WTC11 (cell line): Measurements from ENCODE around the gene MCF2L. TPM values are rescaled to one million over a fixed set of nuclear protein-coding genes. Genes with fewer than 3 reads are reported as not detected.

Experiments used
- ATAC-seq: fragments of 200-7000 bp; cut with Tn5 transposase; 2 replicates; pipeline ENCODE4 v1.10.0; 2021; ENCODE audit warnings: mild to moderate bottlenecking, moderate library complexity
- CTCF ChIA-PET: fragments of 300-600 bp; sonication (Branson Sonifier 250); formaldehyde crosslinking; loops from one replicate; lab custom pipeline; 2021; ENCODE audit warnings: antibody characterized with exemption; lab: Charles Lee
- POLR2A ChIA-PET: fragments of 350-600 bp; sonication (Branson Sonifier 250); formaldehyde crosslinking; loops from one replicate; lab custom pipeline; 2021; ENCODE audit warnings: antibody characterized with exemption; lab: Charles Lee
- DNase-seq: peaks from one replicate; pipeline ENCODE4 v3.0.0; 2021; ENCODE audit warnings: low spot score
- H3K27ac Mint-ChIP-seq: 2 replicates; pipeline ENCODE4 v1.8.0; 2021; ENCODE audit warnings: mixed read lengths
- H3K27me3 Mint-ChIP-seq: 2 replicates; pipeline ENCODE4 v1.8.0; 2021; ENCODE audit warnings: low read depth, mild to moderate bottlenecking, moderate library complexity, mixed read lengths
- H3K36me3 Mint-ChIP-seq: 2 replicates; pipeline ENCODE4 v1.8.0; 2021; ENCODE audit warnings: mixed read lengths
- H3K4me1 Mint-ChIP-seq: 2 replicates; pipeline ENCODE4 v1.8.0; 2022; ENCODE audit warnings: mixed read lengths
- H3K4me3 Mint-ChIP-seq: 2 replicates; pipeline ENCODE4 v1.8.0; 2021; ENCODE audit warnings: mild to moderate bottlenecking, moderate library complexity, mixed read lengths
- H3K9me3 Mint-ChIP-seq: 2 replicates; pipeline ENCODE4 v1.8.0; 2021; ENCODE audit warnings: mixed read lengths
- ATF1 ChIP-seq: sonication (generic); formaldehyde crosslinking; IDR thresholded peaks from 2 replicates; pipeline ENCODE4 v1.8.1; 2023; ENCODE audit warnings: mild to moderate bottlenecking, moderate library complexity, missing genetic modification reagents
- ATF3 ChIP-seq: sonication (generic); formaldehyde crosslinking; conservative IDR thresholded peaks from 2 replicates; pipeline ENCODE4 v1.8.1; 2022; ENCODE audit warnings: mild to moderate bottlenecking, missing genetic modification reagents
- CBFB ChIP-seq: sonication (generic); formaldehyde crosslinking; IDR thresholded peaks from 2 replicates; pipeline ENCODE4 v1.8.1; 2022; ENCODE audit warnings: mild to moderate bottlenecking, low read depth, missing genetic modification reagents
- CREB1 ChIP-seq: sonication (generic); formaldehyde crosslinking; IDR thresholded peaks from 2 replicates; pipeline ENCODE4 v1.8.0; 2023; ENCODE audit warnings: mild to moderate bottlenecking, missing genetic modification reagents
- E2F4 ChIP-seq: sonication (generic); formaldehyde crosslinking; IDR thresholded peaks from 2 replicates; pipeline ENCODE4 v1.8.1; 2022; ENCODE audit warnings: low read depth, mild to moderate bottlenecking, moderate library complexity, missing genetic modification reagents, borderline replicate concordance
- ESRRA ChIP-seq: sonication (generic); formaldehyde crosslinking; IDR thresholded peaks from 2 replicates; pipeline ENCODE4 v1.8.1; 2022; ENCODE audit warnings: mild to moderate bottlenecking, missing genetic modification reagents, borderline replicate concordance
- HMGXB4 ChIP-seq: sonication (generic); formaldehyde crosslinking; IDR thresholded peaks from 2 replicates; pipeline ENCODE4 v1.8.1; 2023; ENCODE audit warnings: mild to moderate bottlenecking, moderate library complexity, missing genetic modification reagents
- NFE2L1 ChIP-seq: sonication (generic); formaldehyde crosslinking; IDR thresholded peaks from 2 replicates; pipeline ENCODE4 v1.8.1; 2023; ENCODE audit warnings: missing genetic modification reagents
- NR2C2 ChIP-seq: sonication (generic); formaldehyde crosslinking; IDR thresholded peaks from 2 replicates; pipeline ENCODE4 v1.8.0; 2022; ENCODE audit warnings: mild to moderate bottlenecking, missing genetic modification reagents
- OVOL2 ChIP-seq: fragments of 250-450 bp; sonication (Bioruptor Pico); IDR thresholded peaks from 2 replicates; pipeline ENCODE4 v1.9.0; 2021; ENCODE audit warnings: mild to moderate bottlenecking, borderline replicate concordance
- PRRX2 ChIP-seq: fragments of 250-450 bp; sonication (Bioruptor Pico); IDR thresholded peaks from 2 replicates; pipeline ENCODE4 v1.8.0; 2021; ENCODE audit warnings: mild to moderate bottlenecking
- SP1 ChIP-seq: sonication (generic); formaldehyde crosslinking; conservative IDR thresholded peaks from 2 replicates; pipeline ENCODE4 v1.8.1; 2022; ENCODE audit warnings: missing genetic modification reagents
- ZBTB43 ChIP-seq: sonication (generic); formaldehyde crosslinking; IDR thresholded peaks from 2 replicates; pipeline ENCODE4 v1.8.1; 2023; ENCODE audit warnings: mild to moderate bottlenecking, missing genetic modification reagents
- ZNF396 ChIP-seq: fragments of 250-450 bp; sonication (Bioruptor Pico); IDR thresholded peaks from 2 replicates; pipeline ENCODE4 v1.8.0; 2021; ENCODE audit warnings: mild to moderate bottlenecking, moderate library complexity, borderline replicate concordance
- total RNA-seq: library from RNA; stranded (reverse); gene quantifications from 3 replicates; pipeline ENCODE4 v1.2.3, GENCODE V29; 2021
- TF ChIP-seq, protein P1 (sequence below): sonication (generic); formaldehyde crosslinking; IDR thresholded peaks from 2 replicates; pipeline ENCODE4 v1.8.0; 2022; ENCODE audit warnings: mild to moderate bottlenecking, missing genetic modification reagents
- TF ChIP-seq, protein P2 (sequence below): fragments of 250-450 bp; sonication (Bioruptor Pico); IDR thresholded peaks from 2 replicates; pipeline ENCODE4 v1.9.0; 2021; ENCODE audit warnings: mild to moderate bottlenecking
- TF ChIP-seq, protein P3 (sequence below): fragments of 250-450 bp; sonication (Bioruptor Pico); IDR thresholded peaks from 2 replicates; pipeline ENCODE4 v2.1.2; 2022; ENCODE audit warnings: mild to moderate bottlenecking, moderate library complexity
- TF ChIP-seq, protein P4 (sequence below): sonication (generic); formaldehyde crosslinking; IDR thresholded peaks from 2 replicates; pipeline ENCODE4 v1.8.0; 2023; ENCODE audit warnings: missing genetic modification reagents, mild to moderate bottlenecking, borderline replicate concordance
- TF ChIP-seq, protein P5 (sequence below): sonication (generic); formaldehyde crosslinking; IDR thresholded peaks from 2 replicates; pipeline ENCODE4 v1.8.0; 2022; ENCODE audit warnings: mild to moderate bottlenecking, missing genetic modification reagents

The MCF2L gene
- total RNA-seq, 1 experiment from 2014 or later: 34.8 TPM

DNA sequence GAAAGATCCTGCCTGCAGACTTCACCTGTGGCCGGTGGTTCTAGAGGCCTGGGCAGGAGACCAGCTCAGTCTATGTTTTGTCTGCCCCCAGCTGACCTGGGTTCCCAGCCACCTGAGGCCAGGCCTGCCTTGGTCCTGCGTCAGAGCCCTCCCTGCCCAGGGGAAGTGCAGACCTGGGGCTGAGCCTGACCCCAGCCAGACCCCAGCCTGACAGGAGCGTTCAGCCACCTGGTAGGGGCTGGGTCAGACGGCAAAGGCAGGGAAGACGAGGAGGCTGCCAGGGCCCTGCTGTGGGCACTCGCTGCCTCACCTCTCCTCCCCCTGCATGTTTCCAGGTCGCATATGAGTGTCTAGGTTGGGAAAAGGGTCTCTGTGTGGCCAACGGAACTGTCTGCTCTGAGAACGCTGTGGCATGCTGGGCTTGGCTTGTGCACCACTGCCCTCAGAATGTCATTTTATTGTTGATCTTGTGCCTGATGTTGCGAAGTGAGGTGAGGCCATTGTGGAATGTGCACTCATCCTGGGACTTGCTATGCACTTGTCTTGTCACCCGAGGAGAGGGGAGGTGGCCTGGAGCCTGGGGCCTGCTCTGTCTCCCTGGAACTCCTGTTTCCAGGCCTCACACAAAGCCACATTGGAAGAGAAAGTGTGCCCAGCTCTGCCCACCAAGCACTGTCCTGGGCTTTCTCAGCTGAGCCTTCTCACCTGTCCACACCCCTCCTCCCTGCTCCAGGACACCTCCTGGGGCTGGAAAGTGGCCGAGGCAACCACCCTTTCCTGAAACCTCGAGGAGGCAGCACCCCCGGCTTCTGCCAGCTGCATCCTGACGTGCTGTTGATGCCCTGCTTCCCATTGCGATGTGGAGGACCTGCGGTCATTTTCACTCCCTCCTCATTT is 15.2 kb upstream of the MCF2L start (continued):
- TF ChIP-seq E2F4 (CRISPR knock-in tag) (no peak), NFE2L1 (CRISPR knock-in tag) (no peak), CBFB (CRISPR knock-in tag) (no peak)
- TF ChIP-seq, protein P1, sequence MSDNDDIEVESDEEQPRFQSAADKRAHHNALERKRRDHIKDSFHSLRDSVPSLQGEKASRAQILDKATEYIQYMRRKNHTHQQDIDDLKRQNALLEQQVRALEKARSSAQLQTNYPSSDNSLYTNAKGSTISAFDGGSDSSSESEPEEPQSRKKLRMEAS (CRISPR knock-in tag): no peak

DNA sequence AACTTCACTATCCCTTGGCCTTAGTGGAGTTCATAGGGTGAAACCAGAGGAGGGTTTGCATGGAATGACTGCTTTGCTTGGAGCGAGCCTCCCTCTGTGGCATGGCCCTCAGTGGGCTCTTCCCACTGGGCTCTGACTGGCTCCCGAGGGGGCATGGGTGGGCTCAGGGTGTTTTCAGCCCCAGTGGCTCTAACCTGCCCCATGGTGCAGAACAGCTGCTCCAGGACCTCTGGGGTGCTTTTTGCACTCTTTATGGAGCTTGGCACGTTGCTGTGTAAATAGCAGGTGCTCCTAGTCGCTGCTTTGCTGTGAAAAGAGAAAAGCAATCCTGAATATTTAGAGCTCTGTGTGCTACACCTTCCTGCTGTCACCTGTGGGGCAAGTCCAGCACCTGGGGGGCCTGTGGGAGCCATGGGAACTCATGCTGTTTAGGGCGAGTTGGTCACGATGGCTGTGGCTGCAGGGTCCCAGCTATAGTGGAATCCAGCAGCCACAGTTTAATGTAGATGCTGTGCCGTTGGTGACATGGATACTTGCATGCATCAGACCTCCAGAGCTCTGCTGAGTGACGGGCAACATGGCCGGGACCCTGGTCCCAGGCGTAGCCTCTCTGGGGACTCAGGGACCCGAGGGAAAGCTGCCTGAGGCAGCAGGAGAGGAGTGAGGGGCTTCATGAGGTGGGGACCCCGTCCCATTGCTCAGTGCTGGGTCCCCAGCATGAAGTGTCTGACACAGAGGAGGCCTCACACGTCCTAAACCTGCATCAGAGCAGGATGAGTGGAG is 14.3 kb upstream of the MCF2L start:
- ChIA-PET POLR2A (interaction anchor here (0.9 kb wide), 1 partner anchor 73 kb away, joined by 3 read pairs; no protein-coding TSS in a partner anchor), CTCF (interaction anchor here (0.7 to 4.3 kb wide), 3 partner anchors 12 to 80 kb away, joined by 3 to 20 read pairs (median 3); no protein-coding TSS in a partner anchor)
- Mint-ChIP-seq H3K4me1 (peaks cover 24% of the 10 kb centered on the region), H3K27ac (no peak overlapping the region), H3K4me3 (no peak overlapping the region), H3K9me3 (no peaks in the 10 kb centered on the region), H3K27me3 (no peaks in the 10 kb centered on the region), H3K36me3 (no peaks in the 10 kb centered on the region)
- no peak for DNase-seq
- ATAC-seq: no peak
- TF ChIP-seq, protein P2, sequence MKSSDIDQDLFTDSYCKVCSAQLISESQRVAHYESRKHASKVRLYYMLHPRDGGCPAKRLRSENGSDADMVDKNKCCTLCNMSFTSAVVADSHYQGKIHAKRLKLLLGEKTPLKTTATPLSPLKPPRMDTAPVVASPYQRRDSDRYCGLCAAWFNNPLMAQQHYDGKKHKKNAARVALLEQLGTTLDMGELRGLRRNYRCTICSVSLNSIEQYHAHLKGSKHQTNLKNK (CRISPR knock-in tag): no peak
- TF ChIP-seq, protein P3, sequence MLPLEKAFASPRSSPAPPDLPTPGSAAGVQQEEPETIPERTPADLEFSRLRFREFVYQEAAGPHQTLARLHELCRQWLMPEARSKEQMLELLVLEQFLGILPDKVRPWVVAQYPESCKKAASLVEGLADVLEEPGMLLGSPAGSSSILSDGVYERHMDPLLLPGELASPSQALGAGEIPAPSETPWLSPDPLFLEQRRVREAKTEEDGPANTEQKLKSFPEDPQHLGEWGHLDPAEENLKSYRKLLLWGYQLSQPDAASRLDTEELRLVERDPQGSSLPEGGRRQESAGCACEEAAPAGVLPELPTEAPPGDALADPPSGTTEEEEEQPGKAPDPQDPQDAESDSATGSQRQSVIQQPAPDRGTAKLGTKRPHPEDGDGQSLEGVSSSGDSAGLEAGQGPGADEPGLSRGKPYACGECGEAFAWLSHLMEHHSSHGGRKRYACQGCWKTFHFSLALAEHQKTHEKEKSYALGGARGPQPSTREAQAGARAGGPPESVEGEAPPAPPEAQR (CRISPR knock-in tag): no peak
- no peak for TF ChIP-seq PRRX2 (CRISPR knock-in tag)
- TF ChIP-seq CREB1 (CRISPR knock-in tag): no peak
- no peak for TF ChIP-seq HMGXB4 (CRISPR knock-in tag)
- TF ChIP-seq, protein P4, sequence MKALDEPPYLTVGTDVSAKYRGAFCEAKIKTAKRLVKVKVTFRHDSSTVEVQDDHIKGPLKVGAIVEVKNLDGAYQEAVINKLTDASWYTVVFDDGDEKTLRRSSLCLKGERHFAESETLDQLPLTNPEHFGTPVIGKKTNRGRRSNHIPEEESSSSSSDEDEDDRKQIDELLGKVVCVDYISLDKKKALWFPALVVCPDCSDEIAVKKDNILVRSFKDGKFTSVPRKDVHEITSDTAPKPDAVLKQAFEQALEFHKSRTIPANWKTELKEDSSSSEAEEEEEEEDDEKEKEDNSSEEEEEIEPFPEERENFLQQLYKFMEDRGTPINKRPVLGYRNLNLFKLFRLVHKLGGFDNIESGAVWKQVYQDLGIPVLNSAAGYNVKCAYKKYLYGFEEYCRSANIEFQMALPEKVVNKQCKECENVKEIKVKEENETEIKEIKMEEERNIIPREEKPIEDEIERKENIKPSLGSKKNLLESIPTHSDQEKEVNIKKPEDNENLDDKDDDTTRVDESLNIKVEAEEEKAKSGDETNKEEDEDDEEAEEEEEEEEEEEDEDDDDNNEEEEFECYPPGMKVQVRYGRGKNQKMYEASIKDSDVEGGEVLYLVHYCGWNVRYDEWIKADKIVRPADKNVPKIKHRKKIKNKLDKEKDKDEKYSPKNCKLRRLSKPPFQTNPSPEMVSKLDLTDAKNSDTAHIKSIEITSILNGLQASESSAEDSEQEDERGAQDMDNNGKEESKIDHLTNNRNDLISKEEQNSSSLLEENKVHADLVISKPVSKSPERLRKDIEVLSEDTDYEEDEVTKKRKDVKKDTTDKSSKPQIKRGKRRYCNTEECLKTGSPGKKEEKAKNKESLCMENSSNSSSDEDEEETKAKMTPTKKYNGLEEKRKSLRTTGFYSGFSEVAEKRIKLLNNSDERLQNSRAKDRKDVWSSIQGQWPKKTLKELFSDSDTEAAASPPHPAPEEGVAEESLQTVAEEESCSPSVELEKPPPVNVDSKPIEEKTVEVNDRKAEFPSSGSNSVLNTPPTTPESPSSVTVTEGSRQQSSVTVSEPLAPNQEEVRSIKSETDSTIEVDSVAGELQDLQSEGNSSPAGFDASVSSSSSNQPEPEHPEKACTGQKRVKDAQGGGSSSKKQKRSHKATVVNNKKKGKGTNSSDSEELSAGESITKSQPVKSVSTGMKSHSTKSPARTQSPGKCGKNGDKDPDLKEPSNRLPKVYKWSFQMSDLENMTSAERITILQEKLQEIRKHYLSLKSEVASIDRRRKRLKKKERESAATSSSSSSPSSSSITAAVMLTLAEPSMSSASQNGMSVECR (CRISPR knock-in tag): no peak
- TF ChIP-seq CBFB (CRISPR knock-in tag): no peak
- TF ChIP-seq, protein P5, sequence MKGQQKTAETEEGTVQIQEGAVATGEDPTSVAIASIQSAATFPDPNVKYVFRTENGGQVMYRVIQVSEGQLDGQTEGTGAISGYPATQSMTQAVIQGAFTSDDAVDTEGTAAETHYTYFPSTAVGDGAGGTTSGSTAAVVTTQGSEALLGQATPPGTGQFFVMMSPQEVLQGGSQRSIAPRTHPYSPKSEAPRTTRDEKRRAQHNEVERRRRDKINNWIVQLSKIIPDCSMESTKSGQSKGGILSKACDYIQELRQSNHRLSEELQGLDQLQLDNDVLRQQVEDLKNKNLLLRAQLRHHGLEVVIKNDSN (CRISPR knock-in tag): no peak
- TF ChIP-seq OVOL2 (CRISPR knock-in tag): no peak
- no peak for TF ChIP-seq ATF1
- no peak for TF ChIP-seq SP1
- no peak for TF ChIP-seq ATF3
- no peak for TF ChIP-seq NR2C2
- TF ChIP-seq ZNF396 (CRISPR knock-in tag): no peak
- TF ChIP-seq ZBTB43 (CRISPR knock-in tag): no peak
- TF ChIP-seq ESRRA (CRISPR knock-in tag): no peak
